Mesodermal cell (in vitro differentiated cells): Measurements from ENCODE around the gene KRTAP11-1. TPM values are rescaled to one million over a fixed set of nuclear protein-coding genes. Genes with fewer than 3 reads are reported as not detected.

Source experiments
- H3K27ac ChIP-seq: 2 replicates; pipeline ENCODE4 v1.7.0; 2013; ENCODE audit warnings: mild to moderate bottlenecking, low read depth, low read length, moderate library complexity; ENCODE audit not compliant: severe bottlenecking
- H3K36me3 ChIP-seq: 2 replicates; pipeline ENCODE4 v1.7.1; 2013; ENCODE audit warnings: mild to moderate bottlenecking, low read length, moderate library complexity; ENCODE audit not compliant: control insufficient read depth, insufficient read depth
- H3K4me1 ChIP-seq: one replicate; pipeline ENCODE4 v1.7.1; 2013; ENCODE audit warnings: mild to moderate bottlenecking, low read length; ENCODE audit not compliant: insufficient read depth, control insufficient read depth, poor library complexity, severe bottlenecking
- H3K4me3 ChIP-seq: 2 replicates; pipeline ENCODE4 v1.7.0; 2013; ENCODE audit warnings: low read length, control low read depth, mild to moderate bottlenecking; ENCODE audit not compliant: insufficient read depth, poor library complexity, severe bottlenecking; ENCODE audit errors: extremely low read depth
- H3K9me3 ChIP-seq: 2 replicates; pipeline ENCODE4 v1.7.1; 2013; ENCODE audit warnings: mild to moderate bottlenecking, low read length, moderate library complexity; ENCODE audit not compliant: control insufficient read depth
- WGBS, 2 experiments: methylation state at CpG; one replicate each; pipeline ENCODE4 v1.1.5; 2013; ENCODE audit warnings: missing lambda C conversion rate in 2 of 2; ENCODE audit not compliant: insufficient coverage in 2 of 2; 5-methylcytosine and 5-hydroxymethylcytosine counted together
- polyA plus RNA-seq, 2 experiments: library from polyadenylated mRNA; stranded (reverse); fragments of 50-300 nt; gene quantifications; one replicate each; pipeline ENCODE4 v1.2.3, GENCODE V29; 2013

KRTAP11-1 gene
- not detected for polyA plus RNA-seq (2013, experiment 1 of 2)
- not detected for polyA plus RNA-seq (2013, experiment 2 of 2)

GRCh38 chr21:30881480-30881879 lies at the start of gene KRTAP11-1:
TSS of gene KRTAP11-1 (minus strand) at chr21:30881580. CDS start at chr21:30881524, 56 bp downstream.
- 92 to 93% methylated on average over 1 of the region's 2 CpGs for WGBS, 2 experiments
- H3K36me3 ChIP-seq, result no peaks in the 10 kb centered on the region
- H3K4me3 ChIP-seq, result no peak within 1 kb of the TSS
- no peaks in the 10 kb centered on the region for H3K4me1 ChIP-seq
- H3K27ac ChIP-seq, result no peak within 1 kb of the TSS
- H3K9me3 ChIP-seq, result no peaks in the 10 kb centered on the region

- Histone ChIP-seq H3K27ac (no peak overlapping the region), H3K4me3 (no peak overlapping the region), H3K36me3 (no peaks in the 10 kb centered on the region), H3K4me1 (no peaks in the 10 kb centered on the region), H3K9me3 (no peaks in the 10 kb centered on the region)
- WGBS, 2 experiments, result 90 to 93% methylated on average over 3 of the region's 4 CpGs
Observed at GRCh38 chr21:30924146-30924700, 42.8 kb upstream of the KRTAP11-1 start.

- 57% methylated on average over 2 of the region's 4 CpGs; no CpG with 5 or more reads in 1 of the 2 experiments for WGBS, 2 experiments
- Histone ChIP-seq H3K9me3 (no peaks in the 10 kb centered on the region), H3K27ac (no peak overlapping the region), H3K4me3 (no peak overlapping the region), H3K36me3 (no peaks in the 10 kb centered on the region), H3K4me1 (no peaks in the 10 kb centered on the region)
Observed at GRCh38 chr21:30921129-30921528, 39.7 kb upstream of the KRTAP11-1 start.

- Histone ChIP-seq H3K36me3 (no peaks in the 10 kb centered on the region), H3K4me1 (no peaks in the 10 kb centered on the region), H3K9me3 (no peaks in the 10 kb centered on the region), H3K27ac (no peak overlapping the region), H3K4me3 (no peak overlapping the region)
- WGBS, 2 experiments, result no CpG with 5 or more reads among the region's 1 CpG
Observed at GRCh38 chr21:30917557-30917956, 36.2 kb upstream of the KRTAP11-1 start.

- no peaks in the 10 kb centered on the region for H3K4me1 ChIP-seq
- H3K9me3 ChIP-seq, result no peaks in the 10 kb centered on the region
- no peaks in the 10 kb centered on the region for H3K36me3 ChIP-seq
- no peak overlapping the region for H3K4me3 ChIP-seq
- no peak overlapping the region for H3K27ac ChIP-seq
- WGBS, 2 experiments, result 100% methylated on average over 1 of the region's 4 CpGs; no CpG with 5 or more reads in 1 of the 2 experiments
Observed at GRCh38 chr21:30900881-30901280, 19.5 kb upstream of the KRTAP11-1 start.

- 94 to 99% methylated on average over 5 to 6 of the region's 8 CpGs for WGBS, 2 experiments
- no peaks in the 10 kb centered on the region for H3K9me3 ChIP-seq
- no peaks in the 10 kb centered on the region for H3K36me3 ChIP-seq
- H3K27ac ChIP-seq, result no peak overlapping the region
- no peaks in the 10 kb centered on the region for H3K4me1 ChIP-seq
- H3K4me3 ChIP-seq, result no peak overlapping the region
Observed at GRCh38 chr21:30882866-30883597, 1.7 kb upstream of the KRTAP11-1 start.

GRCh38 chr21:30880914-30881313 lies 466 bp downstream of the KRTAP11-1 start:
- Histone ChIP-seq H3K27ac (no peak overlapping the region), H3K4me1 (no peaks in the 10 kb centered on the region), H3K36me3 (no peaks in the 10 kb centered on the region), H3K9me3 (no peaks in the 10 kb centered on the region), H3K4me3 (no peak overlapping the region)
- WGBS, 2 experiments, result 75 to 92% methylated on average over 10 to 11 of the region's 12 CpGs

GRCh38 chr21:30874526-30874925 lies 6.9 kb downstream of the KRTAP11-1 start:
- no CpG with 5 or more reads among the region's 2 CpGs for WGBS, 2 experiments
- H3K27ac ChIP-seq, result no peak overlapping the region
- H3K4me1 ChIP-seq, result no peaks in the 10 kb centered on the region
- H3K9me3 ChIP-seq, result no peaks in the 10 kb centered on the region
- no peak overlapping the region for H3K4me3 ChIP-seq
- H3K36me3 ChIP-seq, result no peaks in the 10 kb centered on the region

GRCh38 chr21:30847627-30848500 lies 33.5 kb downstream of the KRTAP11-1 start:
- Histone ChIP-seq H3K27ac (no peak overlapping the region), H3K4me3 (no peak overlapping the region), H3K36me3 (no peaks in the 10 kb centered on the region), H3K4me1 (no peaks in the 10 kb centered on the region), H3K9me3 (no peaks in the 10 kb centered on the region)
- WGBS, 2 experiments, result 72 to 100% methylated on average over 2 of the region's 9 CpGs

GRCh38 chr21:30842990-30843389 lies 38.4 kb downstream of the KRTAP11-1 start:
- Histone ChIP-seq H3K4me1 (no peaks in the 10 kb centered on the region), H3K4me3 (no peak overlapping the region), H3K27ac (no peak overlapping the region), H3K9me3 (no peaks in the 10 kb centered on the region), H3K36me3 (no peaks in the 10 kb centered on the region)
